B cell (primary cell): ENCODE data around the gene CSNK1A1. TPM values are rescaled to one million over a fixed set of nuclear protein-coding genes. Genes with fewer than 3 reads are reported as not detected.
"Not testable (repeated sequence)": the region's sequence is repeated elsewhere in the genome, so short reads cannot be mapped to it uniquely, and the experiment has no call there.

Experiments
- ATAC-seq: fragments of 200-7000 bp; cut with Tn5 transposase; one replicate; pipeline ENCODE4 v1.10.0; 2021; ENCODE audit warnings: low read depth, mild to moderate bottlenecking, moderate number of reproducible peaks, moderate library complexity
- CTCF ChIA-PET: fragments of 350-600 bp; sonication (Branson Sonifier 250); formaldehyde crosslinking; loops from one replicate; lab custom pipeline; 2021; ENCODE audit warnings: antibody characterized with exemption, inconsistent platforms; lab: Charles Lee
- POLR2A ChIA-PET: fragments of 350-600 bp; sonication (Branson Sonifier 250); formaldehyde crosslinking; loops from one replicate; lab custom pipeline; 2021; ENCODE audit warnings: antibody characterized with exemption; lab: Charles Lee
- DNase-seq: peaks from one replicate; pipeline ENCODE4 v3.0.0; 2013
- H2AFZ ChIP-seq: 2 replicates; pipeline ENCODE4 v1.6.1; 2012; ENCODE audit warnings: mild to moderate bottlenecking, low read depth, low read length; ENCODE audit not compliant: insufficient read depth, poor library complexity, severe bottlenecking
- H3K27ac ChIP-seq, 2 donors: 1 replicate in 1 of 2; 2 replicates in 1 of 2; pipeline ENCODE4 v1.5.1; 2012 to 2013; ENCODE audit warnings: low read length in 2 of 2, mild to moderate bottlenecking in 2 of 2, moderate library complexity in 1 of 2
- H3K27me3 ChIP-seq, 4 experiments: fragments of 200-600 bp in 1 of 4; sonication (generic) in 1 of 4; replicated peaks in 1 of 4; 1 replicate in 2 of 4; 2 replicates in 2 of 4; pipeline versions ENCODE4 v1.6.1 to v1.7.0; 2013 to 2016; ENCODE audit warnings: low read length in 3 of 4, mild to moderate bottlenecking in 2 of 4, mixed read lengths in 1 of 4, moderate library complexity in 1 of 4; ENCODE audit not compliant: insufficient read depth in 4 of 4, control insufficient read depth in 3 of 4; ENCODE audit errors: control extremely low read depth in 1 of 4
- H3K36me3 ChIP-seq, 2 experiments: replicated peaks in 1 of 2; 1 replicate in 1 of 2; 2 replicates in 1 of 2; pipeline versions ENCODE4 v1.6.1 to v1.7.1; 2013; ENCODE audit warnings: low read length in 1 of 2; ENCODE audit not compliant: insufficient read depth in 2 of 2, control insufficient read depth in 1 of 2; ENCODE audit errors: control extremely low read depth in 1 of 2, extremely low read depth in 1 of 2
- H3K4me1 ChIP-seq, 2 donors: fragments of 200-600 bp in 1 of 2; sonication (generic) in 1 of 2; 1 replicate in 1 of 2; 2 replicates in 1 of 2; pipeline versions ENCODE4 v1.5.1 to v1.6.1; 2013 to 2017; ENCODE audit warnings: low read length in 2 of 2; ENCODE audit not compliant: control insufficient read depth in 2 of 2, insufficient read depth in 2 of 2
- H3K4me2 ChIP-seq: replicated peaks from 2 replicates; pipeline ENCODE3; 2012; ENCODE audit warnings: mild to moderate bottlenecking, low read depth, low read length; ENCODE audit not compliant: poor library complexity, severe bottlenecking
- H3K4me3 ChIP-seq, 5 experiments: fragments of 200-600 bp in 1 of 5; sonication (generic) in 1 of 5; 1 replicate in 3 of 5; 2 replicates in 2 of 5; pipeline versions ENCODE4 v1.5.1 to v1.7.0; 2011 to 2016; ENCODE audit warnings: low read length in 4 of 5, mild to moderate bottlenecking in 4 of 5, low read depth in 2 of 5, control low read depth in 1 of 5, moderate library complexity in 1 of 5; ENCODE audit not compliant: insufficient read depth in 1 of 5; ENCODE audit errors: control extremely low read depth in 1 of 5, extremely low read depth in 1 of 5
- H3K79me2 ChIP-seq: fragments of 200-600 bp; sonication (generic); one replicate; pipeline ENCODE4 v1.6.0; 2016; ENCODE audit warnings: low read length; ENCODE audit not compliant: control insufficient read depth, insufficient read depth
- H3K9ac ChIP-seq: fragments of 200-600 bp; sonication (generic); 2 replicates; pipeline ENCODE4 v1.6.1; 2017; ENCODE audit warnings: mild to moderate bottlenecking, low read length, moderate library complexity
- H3K9me3 ChIP-seq, 3 donors: one replicate each; pipeline versions ENCODE4 v1.6.1 to v1.7.1; 2013; ENCODE audit warnings: low read length in 2 of 3; ENCODE audit not compliant: control insufficient read depth in 2 of 3, insufficient read depth in 1 of 3; ENCODE audit errors: control extremely low read depth in 1 of 3
- H4K20me1 ChIP-seq: 2 replicates; pipeline ENCODE4 v1.6.0; 2012; ENCODE audit warnings: mild to moderate bottlenecking, low read length; ENCODE audit not compliant: insufficient read depth, control insufficient read depth, poor library complexity, severe bottlenecking
- H3K27ac Mint-ChIP-seq: one replicate; pipeline ENCODE4 v1.8.0; 2021; ENCODE audit warnings: mixed read lengths
- H3K27me3 Mint-ChIP-seq: one replicate; pipeline ENCODE4 v1.8.0; 2021; ENCODE audit warnings: mixed read lengths
- H3K4me1 Mint-ChIP-seq: one replicate; pipeline ENCODE4 v1.8.0; 2021; ENCODE audit warnings: mixed read lengths
- H3K4me3 Mint-ChIP-seq: one replicate; pipeline ENCODE4 v1.8.0; 2021; ENCODE audit warnings: mixed read lengths
- H3K9me3 Mint-ChIP-seq: one replicate; pipeline ENCODE4 v1.8.0; 2022; ENCODE audit warnings: mixed read lengths; ENCODE audit not compliant: insufficient read depth
- CTCF ChIP-seq: fragments of 200-600 bp; IDR thresholded peaks from one replicate; pipeline ENCODE4 v1.8.0; 2022; ENCODE audit warnings: antibody characterized with exemption, mild to moderate bottlenecking
- EZH2 ChIP-seq: IDR thresholded peaks from 2 replicates; pipeline ENCODE4 v1.6.1; 2012; ENCODE audit warnings: borderline replicate concordance, low read depth, mild to moderate bottlenecking, moderate library complexity, low read length; ENCODE audit not compliant: insufficient read depth, poor library complexity, severe bottlenecking
- WGBS: methylation state at CpG from one replicate; pipeline ENCODE4 v1.1.5; 2013; ENCODE audit warnings: missing lambda C conversion rate; ENCODE audit not compliant: insufficient coverage; 5-methylcytosine and 5-hydroxymethylcytosine counted together
- intact Hi-C: fragments of 100-400 bp; cut with micrococcal nuclease; formaldehyde crosslinking; loops from one replicate; pipeline ENCODE4 v1.10.0; 2022
- polyA plus RNA-seq: library from polyadenylated mRNA; depleted of rRNA; stranded (reverse); fragments of >200 nt; gene quantifications from 2 replicates; pipeline ENCODE4 v1.2.3, GENCODE V29; 2012
- total RNA-seq, 2 donors: library from RNA; stranded (reverse); fragments of 120-200 nt in 1 of 2; gene quantifications; 1 replicate in 1 of 2; 2 replicates in 1 of 2; pipeline versions ENCODE4 v1.2.3 to v1.2.4, GENCODE V29; 2013 to 2022

CSNK1A1 gene
- total and polyA plus RNA-seq, 2 donors (not counting 1 experiment from before 2014, with no cell fraction given): 45.9 to 168 TPM

- Histone ChIP-seq H3K4me2 (no peak overlapping the region), H3K9ac (no peak overlapping the region), H3K27ac (no peak overlapping the region), H2AFZ (no peak overlapping the region), H3K79me2 (no peaks in the 10 kb centered on the region), H3K27me3 (no peaks in the 10 kb centered on the region), H4K20me1 (no peaks in the 10 kb centered on the region), H3K4me3 (no peak overlapping the region), H3K36me3 (no peaks in the 10 kb centered on the region), H3K9me3 (no peaks in the 10 kb centered on the region), H3K4me1 (peaks cover 6 to 21% of the 10 kb centered on the region in 2 donors)
- POLR2A ChIA-PET: no interaction called here
- no peak for ATAC-seq
- DNase-seq: no peak
- TF ChIP-seq CTCF (no peak), EZH2 (no peak)
- CTCF ChIA-PET: interaction anchor here (0.8 kb wide), 1 partner anchor 33 kb away, joined by 3 read pairs; no protein-coding TSS in a partner anchor
- H3K27ac Mint-ChIP-seq: no peak overlapping the region
- H3K9me3 Mint-ChIP-seq: no peaks in the 10 kb centered on the region
- intact Hi-C loops: no loop called here
- H3K4me3 Mint-ChIP-seq: no peak overlapping the region
- no peaks in the 10 kb centered on the region for H3K27me3 Mint-ChIP-seq
- 98% methylated on average over 5 of the region's 7 CpGs for WGBS
- H3K4me1 Mint-ChIP-seq: peaks cover 17% of the 10 kb centered on the region
Measured at GRCh38 chr5:149597618-149598017, 46.4 kb upstream of the CSNK1A1 start.

- H3K9ac ChIP-seq: no peak overlapping the region
- TF ChIP-seq EZH2: no peak
- no peak for TF ChIP-seq CTCF
- H3K4me3 ChIP-seq: no peak overlapping the region
- peak overlapping the region; percentile 24 for H3K27ac Mint-ChIP-seq
- ChIA-PET POLR2A (no interaction called here), CTCF (no interaction called here)
- peak overlapping the region; percentile 3 for H3K4me3 Mint-ChIP-seq
- no peaks in the 10 kb centered on the region for H3K27me3 Mint-ChIP-seq
- H3K27ac ChIP-seq: no peak overlapping the region
- 100% methylated on average over 1 of the region's 2 CpGs for WGBS
- ATAC-seq (no peak), DNase-seq (no peak)
- intact Hi-C loops: no loop called here
- no peaks in the 10 kb centered on the region for H3K9me3 ChIP-seq
- no peaks in the 10 kb centered on the region for H3K27me3 ChIP-seq
- H3K4me2 ChIP-seq: peak overlapping the region; percentile 37
- H3K4me1 Mint-ChIP-seq: peaks cover 17% of the 10 kb centered on the region
- no peaks in the 10 kb centered on the region for H3K36me3 ChIP-seq
- H3K79me2 ChIP-seq: no peaks in the 10 kb centered on the region
- H3K9me3 Mint-ChIP-seq: no peaks in the 10 kb centered on the region
- peak overlapping the region; percentile 18 for H2AFZ ChIP-seq
- no peaks in the 10 kb centered on the region for H4K20me1 ChIP-seq
- H3K4me1 ChIP-seq: peaks cover 6 to 21% of the 10 kb centered on the region in 2 donors
Measured at GRCh38 chr5:149596712-149597111, 45.5 kb upstream of the CSNK1A1 start.

- H3K4me3 ChIP-seq, H2AFZ ChIP-seq, intact Hi-C loops, H3K27me3 ChIP-seq, H3K9me3 Mint-ChIP-seq, ATAC-seq, H3K9me3 ChIP-seq, DNase-seq, H3K27ac ChIP-seq, H3K9ac ChIP-seq, H3K4me2 ChIP-seq, POLR2A ChIA-PET, H3K27me3 Mint-ChIP-seq, H3K4me3 Mint-ChIP-seq, H4K20me1 ChIP-seq, H3K36me3 ChIP-seq, H3K27ac Mint-ChIP-seq, H3K79me2 ChIP-seq: not testable (repeated sequence)
- H3K4me1 Mint-ChIP-seq: peaks cover 17% of the 10 kb centered on the region
- CTCF ChIA-PET: interaction anchor here (0.8 kb wide), 1 partner anchor 22 kb away, joined by 3 read pairs; no protein-coding TSS in a partner anchor
- H3K4me1 ChIP-seq: peaks cover 6 to 21% of the 10 kb centered on the region in 2 donors
- WGBS: 83% methylated on average over 1 of the region's 3 CpGs
Measured at GRCh38 chr5:149595105-149595504, 43.9 kb upstream of the CSNK1A1 start.
